GM23248 (cell line): ENCODE results near the gene LSP1.

ENCODE experiments used
- EZH2 ChIP-seq: fragments of 200-600 bp; sonication (generic); IDR thresholded peaks from 2 replicates; pipeline ENCODE4 v1.6.1; 2018; ENCODE audit warnings: antibody characterized with exemption, mild to moderate bottlenecking; ENCODE audit not compliant: insufficient read depth, poor library complexity, severe bottlenecking
- EZH2phosphoT487 ChIP-seq: fragments of 200-600 bp; sonication (generic); IDR thresholded peaks from 2 replicates; pipeline ENCODE4 v1.6.1; 2018; ENCODE audit warnings: antibody characterized with exemption, moderate library complexity, mild to moderate bottlenecking, low read depth; ENCODE audit not compliant: insufficient read depth

GRCh38 chr11:1817000-1817399, 35.9 kb upstream of the LSP1 start:
- TF ChIP-seq EZH2 (no peak), EZH2phosphoT487 (no peak)
